GM18498 (cell line): ENCODE measurements around the gene IFIT5.
"Not testable (repeated sequence)": the region's sequence is repeated elsewhere in the genome, so short reads cannot be mapped to it uniquely, and the experiment has no call there.

ENCODE experiments used
- ATAC-seq: cut with Tn5 transposase; IDR thresholded peaks from one replicate; pipeline ENCODE4 v1.9.1; 2021; ENCODE audit warnings: mild to moderate bottlenecking, moderate library complexity; ENCODE audit not compliant: unreplicated experiment

IFIT5 gene

DNA sequence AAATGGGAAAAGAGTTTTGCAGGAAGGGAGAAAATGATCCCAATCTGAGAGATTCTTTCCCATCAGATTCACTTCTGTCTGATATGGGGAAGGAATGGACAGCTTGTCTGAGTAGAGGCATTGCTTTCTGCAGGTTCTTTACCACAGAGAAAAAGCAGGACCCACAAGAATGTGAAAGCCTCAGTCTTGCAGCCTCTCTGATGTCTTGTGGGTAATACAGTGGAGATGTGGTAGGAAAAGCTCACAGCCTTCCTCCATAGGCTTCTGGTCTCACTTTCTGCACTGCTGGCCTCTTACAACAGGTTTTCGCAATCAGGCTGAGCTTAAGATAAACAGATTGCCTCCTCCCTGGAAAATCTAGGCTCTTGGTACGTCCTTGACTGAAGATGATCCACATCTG, 21.4 kb upstream of the IFIT5 start:
- peak; percentile 38 for ATAC-seq

- ATAC-seq, result no peak
Measured at GRCh38 chr10:89393898-89394297, 20.5 kb upstream of the IFIT5 start.

DNA sequence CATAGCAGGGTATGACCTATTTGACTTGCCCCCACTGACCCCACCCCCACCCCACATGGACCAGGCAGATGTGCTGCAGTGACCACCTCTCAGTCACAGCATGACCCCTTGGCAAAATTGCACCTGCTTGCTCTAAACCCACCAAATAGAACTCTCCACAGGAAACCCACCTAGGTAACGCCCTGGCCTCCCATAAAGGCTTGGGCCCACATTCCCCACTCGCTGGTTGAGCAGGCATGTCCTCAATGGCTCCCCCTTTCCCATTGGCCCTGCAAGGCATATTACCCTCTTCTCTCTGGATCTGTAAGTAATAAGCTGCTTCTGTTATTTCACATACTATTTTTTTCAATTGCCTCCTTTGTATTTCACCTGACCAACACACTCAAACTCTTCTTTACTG, 19.2 kb upstream of the IFIT5 start:
- no peak for ATAC-seq

GRCh38 chr10:89398003-89398749, 16.2 kb upstream of the IFIT5 start:
- ATAC-seq, result no peak

DNA sequence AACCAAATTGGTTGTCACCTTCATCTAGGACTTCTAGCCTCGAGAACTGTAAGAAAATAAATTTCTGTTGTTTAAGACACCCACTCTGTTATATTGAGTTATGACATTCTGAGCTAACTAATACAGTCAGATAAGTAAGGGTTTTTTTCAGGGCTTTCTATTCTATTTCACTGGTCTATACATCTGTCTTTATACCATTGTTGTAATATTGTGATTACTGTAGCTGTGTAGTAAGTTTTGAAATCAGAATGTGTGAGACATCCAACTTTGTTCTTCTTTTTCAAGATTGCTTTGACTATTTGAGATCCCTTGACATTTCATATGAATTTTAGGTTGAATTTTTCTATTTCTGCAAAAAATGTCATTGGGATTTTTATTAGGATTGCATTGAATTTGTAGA, 14.4 kb upstream of the IFIT5 start:
- no peak for ATAC-seq

GRCh38 chr10:89403043-89403442, 11.3 kb upstream of the IFIT5 start:
- ATAC-seq, result no peak

DNA sequence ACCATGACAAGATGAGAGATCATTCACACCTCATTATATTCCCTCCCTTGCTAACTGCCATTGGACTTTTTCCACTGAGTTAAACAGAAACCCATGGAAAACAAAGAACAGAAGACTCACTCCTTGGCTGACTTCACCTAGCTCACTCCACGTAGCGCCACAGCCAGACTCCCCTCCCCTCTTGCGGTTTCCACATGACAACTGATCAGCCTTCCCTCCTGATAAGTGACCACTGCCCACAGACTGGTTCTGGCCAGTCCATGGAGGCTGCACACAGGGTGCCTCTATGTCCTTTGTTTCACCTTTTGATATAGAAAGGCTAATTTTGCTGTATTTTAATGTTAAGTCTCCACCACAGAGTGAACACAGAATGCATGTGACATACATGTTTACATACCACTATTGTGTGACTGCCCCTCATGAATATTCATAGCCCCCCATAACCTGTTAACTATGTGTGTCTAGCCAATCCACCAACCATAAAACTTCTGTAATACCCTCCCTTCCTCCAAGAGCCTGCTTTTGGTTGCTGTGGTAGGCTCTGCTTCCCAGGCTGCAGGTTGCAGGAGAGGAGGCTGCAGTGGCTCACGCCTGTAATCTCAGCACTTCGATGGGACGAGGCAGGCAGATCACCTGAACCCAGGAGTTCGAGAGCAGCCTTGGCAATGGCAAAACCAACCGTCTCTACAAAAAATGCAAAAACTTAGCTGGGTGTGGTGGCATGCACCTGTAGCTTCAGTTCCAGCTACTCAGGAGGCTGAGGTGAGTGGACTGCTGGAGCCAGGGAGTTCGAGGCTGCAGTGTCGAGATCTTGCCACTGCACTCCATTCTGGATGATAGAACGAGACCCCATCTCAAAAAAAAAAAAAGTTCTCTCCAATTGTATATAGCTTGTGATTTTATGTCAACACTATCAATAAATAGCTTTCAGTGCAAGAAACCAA, 10.0 kb upstream of the IFIT5 start:
- ATAC-seq, result no peak

DNA sequence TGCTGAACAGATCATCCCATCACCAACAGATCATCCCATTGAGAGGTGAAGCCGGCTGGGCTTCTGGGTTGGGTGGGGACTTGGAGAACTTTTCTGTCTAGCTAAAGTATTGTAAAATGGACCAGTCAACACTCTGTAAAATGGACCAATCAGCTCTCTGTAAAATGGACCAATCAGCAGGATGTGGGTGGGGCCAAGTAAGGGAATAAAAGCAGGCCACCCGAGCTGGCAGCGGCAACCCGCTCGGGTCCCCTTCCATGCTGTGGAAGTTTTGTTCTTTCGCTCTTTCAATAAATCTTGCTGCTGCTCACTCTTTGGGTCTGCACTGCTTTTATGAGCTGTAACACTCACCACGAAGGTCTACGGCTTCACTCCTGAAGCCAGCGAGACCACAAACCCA, 8.2 kb upstream of the IFIT5 start:
- ATAC-seq, result not testable (repeated sequence)

GRCh38 chr10:89407792-89408191, 6.6 kb upstream of the IFIT5 start:
- not testable (repeated sequence) for ATAC-seq

GRCh38 chr10:89409282-89409681, 5.1 kb upstream of the IFIT5 start:
- not testable (repeated sequence) for ATAC-seq

GRCh38 chr10:89410551-89410950, 3.8 kb upstream of the IFIT5 start:
- ATAC-seq, result not testable (repeated sequence)

DNA sequence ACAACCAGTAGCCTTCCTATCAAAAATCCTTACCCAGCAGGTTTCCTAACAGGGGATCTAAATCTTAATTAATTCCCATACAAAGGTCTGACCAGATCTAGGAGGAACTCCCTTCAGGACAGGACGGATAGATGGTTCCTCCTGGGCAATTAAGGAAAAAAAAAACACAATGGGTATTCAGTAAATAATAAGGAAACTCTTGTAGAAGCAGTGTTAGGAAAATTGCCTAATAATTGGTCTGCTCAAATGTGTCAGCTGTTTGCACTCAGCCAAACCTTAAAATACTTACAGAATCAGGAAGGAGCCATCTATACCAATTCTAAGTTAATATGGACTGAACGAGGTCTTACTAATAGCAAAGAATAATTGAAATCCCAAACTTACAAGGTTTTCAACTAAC, 3.2 kb upstream of the IFIT5 start:
- ATAC-seq, result not testable (repeated sequence)

DNA sequence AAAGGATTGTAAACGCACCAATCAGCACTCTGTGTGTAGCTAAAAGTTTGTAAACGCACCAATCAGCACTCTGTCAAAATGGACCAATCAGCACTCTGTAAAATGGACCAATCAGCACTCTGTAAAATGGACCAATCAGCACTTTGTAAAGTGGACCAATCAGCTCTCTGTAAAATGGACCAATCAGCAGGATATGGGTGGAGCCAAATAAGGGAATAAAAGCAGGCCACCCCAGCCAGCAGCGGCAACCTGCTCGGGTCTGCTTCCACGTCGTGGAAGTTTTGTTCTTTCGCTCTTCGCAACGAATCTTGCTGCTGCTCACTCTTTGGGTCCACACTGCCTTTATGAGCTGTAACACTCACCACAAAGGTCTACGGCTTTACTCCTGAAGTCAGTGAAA, 2.1 kb upstream of the IFIT5 start:
- ATAC-seq, result not testable (repeated sequence)

- no peak for ATAC-seq
Measured at GRCh38 chr10:89413398-89413912, 913 bp upstream of the IFIT5 start.

GRCh38 chr10:89414879-89415821, 782 bp downstream of the IFIT5 start:
- peak; percentile 40 for ATAC-seq

GRCh38 chr10:89416465-89416864, 2.1 kb downstream of the IFIT5 start:
- no peak for ATAC-seq

- no peak for ATAC-seq
Measured at GRCh38 chr10:89419548-89419947, 5.2 kb downstream of the IFIT5 start.

- no peak for ATAC-seq
Measured at GRCh38 chr10:89421018-89421476, 6.7 kb downstream of the IFIT5 start.

DNA sequence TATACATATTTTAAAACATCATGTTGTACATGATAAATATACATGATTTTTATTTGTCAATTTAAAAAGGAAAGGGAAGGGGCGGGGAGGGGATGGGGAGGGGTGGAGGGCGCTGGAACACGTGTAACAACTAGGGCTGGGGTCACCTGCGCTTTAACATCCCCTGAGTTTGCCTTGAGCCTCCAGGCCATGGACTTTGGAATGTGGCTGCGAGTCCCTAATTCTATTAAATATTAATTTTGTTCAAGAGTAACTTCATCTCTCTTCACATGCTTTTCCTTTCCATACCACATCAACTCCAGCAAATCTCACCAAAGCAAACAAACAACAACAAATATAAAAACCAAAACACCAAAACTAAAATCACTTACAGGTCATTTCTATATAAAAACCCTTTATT, 10.6 kb downstream of the IFIT5 start:
- ATAC-seq, result no peak

DNA sequence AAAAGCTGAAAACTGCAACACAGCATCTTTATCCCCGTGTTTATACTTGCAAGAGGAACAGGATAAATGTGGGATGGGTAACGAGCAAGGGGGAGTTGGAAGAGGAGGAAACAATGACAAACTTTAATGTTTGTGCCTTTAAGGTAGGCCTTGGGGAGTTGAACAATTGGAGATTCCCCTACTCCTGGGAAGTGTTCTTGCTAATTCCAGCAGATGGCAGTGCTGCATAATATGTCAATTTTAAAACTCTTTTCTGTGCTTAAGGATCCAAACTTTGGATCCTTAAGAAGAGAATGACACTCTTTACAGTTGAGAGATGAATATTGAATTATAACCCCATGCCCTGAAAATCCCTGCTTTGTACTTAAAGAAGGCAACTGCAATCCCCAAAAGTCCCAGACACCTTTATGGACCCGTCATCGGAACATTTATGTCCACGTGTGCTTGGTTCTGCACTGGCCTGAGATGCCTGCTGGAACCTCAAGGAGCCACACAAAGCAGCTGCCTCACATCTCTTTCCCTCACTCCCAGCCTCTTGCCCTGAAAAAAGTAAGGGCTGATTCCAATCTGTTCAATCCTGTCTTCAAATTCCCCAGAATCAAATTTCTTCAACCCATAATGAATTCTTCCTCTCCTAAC, 12.0 kb downstream of the IFIT5 start:
- ATAC-seq, result no peak
